ENCODE results near the gene UIMC1. TPM values are rescaled to one million over a fixed set of nuclear protein-coding genes. Genes with fewer than 3 reads are reported as not detected.

Gene UIMC1
- total and polyA plus RNA-seq, 2 of the 4 experiments (the other 2 are of a cell fraction): 19.5 to 27.6 TPM

- no peak for TF ChIP-seq RAD21 (IDR thresholded peaks at IDR 0.05; ENCODE audit: low read length)
- TF ChIP-seq BHLHE40 (IDR thresholded peaks at IDR 0.05; ENCODE audit: low read depth, low read length): no peak
- TF ChIP-seq CHD1 (IDR thresholded peaks at IDR 0.05; ENCODE audit: low read depth, low read length): no peak
These were observed 122.0 kb downstream of the UIMC1 start (continued) for GRCh38 chr5:176884571-176884890.

- no peak overlapping the region for H3K23ac ChIP-seq (ENCODE audit: low read depth, low read length)
- H3K9me1 ChIP-seq (ENCODE audit: insufficient read depth, low read length): no peaks in the 10 kb centered on the region
- no peak overlapping the region for H3K4me2 ChIP-seq (ENCODE audit: low read depth, low read length)
- POLR2A ChIA-PET (ENCODE audit: unreplicated experiment): no interaction called here
- dilution Hi-C loops (cut with HindIII; ENCODE audit: low sequenced_read_pairs, unreplicated experiment) (no loop called here), intact Hi-C loops (cut with micrococcal nuclease) (no loop called here), in situ Hi-C loops (cut with MboI; ENCODE audit: low sequenced_read_pairs) (no loop called here)
- H3K18ac ChIP-seq (ENCODE audit: low read depth, low read length): no peak overlapping the region
- H3K4me3 ChIP-seq (ENCODE audit: insufficient read depth, low read depth, low read length): no peak overlapping the region
- H3K56ac ChIP-seq (ENCODE audit: extremely low read depth, insufficient read depth, low read length): no peak overlapping the region
- H2BK5ac ChIP-seq (ENCODE audit: low read depth, low read length, poor library complexity, severe bottlenecking): no peak overlapping the region
- no peaks in the 10 kb centered on the region for H3K4me1 ChIP-seq (ENCODE audit: control insufficient read depth, insufficient read depth, low read length)
- CTCF ChIA-PET: interaction anchor here (0.6 kb wide), 1 partner anchor 440 kb away, joined by 3 read pairs; no protein-coding TSS in a partner anchor
- H4K8ac ChIP-seq (ENCODE audit: low read depth in 2 of 2, low read length in 2 of 2): no peak overlapping the region
- no peak overlapping the region for H3K4ac ChIP-seq (ENCODE audit: low read depth, low read length)
- H3K79me1 ChIP-seq (ENCODE audit: low read depth in 1 of 2, low read length in 2 of 2): no peaks in the 10 kb centered on the region
- no peak overlapping the region for H2BK20ac ChIP-seq (ENCODE audit: low read depth, low read length)
- H3K9ac ChIP-seq (ENCODE audit: low read depth, low read length): no peak overlapping the region
- DNase-seq: no peak
- no peak overlapping the region for H4K91ac ChIP-seq (ENCODE audit: insufficient read depth, low read depth, low read length)
- no peak overlapping the region for H3K27ac ChIP-seq (ENCODE audit: insufficient read depth, low read length)
- 83% methylated on average over 1 of the region's 17 CpGs; no CpG with 5 or more reads in 1 of the 2 experiments for WGBS, 2 experiments (ENCODE audit: extremely low coverage in 2 of 2, insufficient read length in 1 of 2)
- no peak overlapping the region for H2BK15ac ChIP-seq (ENCODE audit: low read depth, low read length)
- H4K20me1 ChIP-seq (ENCODE audit: insufficient read depth, low read length): no peaks in the 10 kb centered on the region
- no TSS peak for BruUV-seq (replicated peaks)
- H4K5ac ChIP-seq (ENCODE audit: low read depth, low read length): no peak overlapping the region
- H2AK9ac ChIP-seq (replicated peaks; ENCODE audit: low read depth, low read length, poor library complexity): no peak overlapping the region
- no peaks in the 10 kb centered on the region for H3K36me3 ChIP-seq (ENCODE audit: control insufficient read depth, insufficient read depth, low read length)
- H2BK120ac ChIP-seq (ENCODE audit: low read depth, low read length): no peak overlapping the region
- no peak overlapping the region for H2AK5ac ChIP-seq (ENCODE audit: low read depth, low read length)
- H3K14ac ChIP-seq (replicated peaks; ENCODE audit: low read depth, low read length): no peak overlapping the region
- peaks cover 37% of the 10 kb centered on the region for H3K27me3 ChIP-seq (ENCODE audit: control insufficient read depth, insufficient read depth, low read length)
- no peak overlapping the region for H2AFZ ChIP-seq (replicated peaks; ENCODE audit: low read length, poor library complexity)
- no peaks in the 10 kb centered on the region for H3K9me3 ChIP-seq (ENCODE audit: control insufficient read depth, insufficient read depth, low read length)
- ATAC-seq (ENCODE audit: low read depth): no peak
- TF ChIP-seq CEBPB (IDR thresholded peaks at IDR 0.05; ENCODE audit: low read depth, low read length) (no peak), MAZ (IDR thresholded peaks at IDR 0.05; ENCODE audit: borderline replicate concordance, low read depth, low read length) (no peak), FOS (IDR thresholded peaks at IDR 0.05; ENCODE audit: low read depth, low read length) (no peak), SMC3 (IDR thresholded peaks at IDR 0.05; ENCODE audit: low read depth, low read length) (no peak)
These were observed 122.6 kb downstream of the UIMC1 start for GRCh38 chr5:176883700-176884570.

Measured in IMR-90 (cell line).